ENCODE measurements around the gene SGCE.

Gene SGCE

DNA sequence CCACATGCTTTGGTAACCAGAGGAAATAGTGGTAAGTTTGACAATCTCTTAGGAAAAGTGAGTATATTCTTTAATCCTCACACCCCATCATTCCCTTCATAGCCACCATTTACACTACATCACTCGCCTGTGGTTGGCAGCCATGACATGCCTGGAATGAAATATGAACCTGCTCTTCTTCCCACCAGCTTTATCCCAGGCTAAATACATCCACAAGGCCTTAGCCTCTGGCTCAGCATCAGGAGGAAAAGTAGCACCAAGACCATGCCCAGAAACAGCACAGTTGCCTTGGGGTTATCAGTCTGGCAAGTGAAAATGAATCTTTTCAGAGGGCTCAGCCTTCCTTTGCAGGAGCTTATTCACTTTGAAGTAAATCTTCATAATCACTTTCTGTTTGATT is 40.3 kb downstream of the SGCE start:
- DNase-seq (ENCODE audit: low spot score in 2 of 2) (no peak), ATAC-seq (no peak)
- no peaks in the 10 kb centered on the region for H3K36me3 Mint-ChIP-seq
- no peak overlapping the region for H3K27ac Mint-ChIP-seq
- H3K4me3 Mint-ChIP-seq, result no peak overlapping the region
- H3K9me3 Mint-ChIP-seq, result no peaks in the 10 kb centered on the region
- H3K4me1 Mint-ChIP-seq, result peaks cover 3% of the 10 kb centered on the region

DNA sequence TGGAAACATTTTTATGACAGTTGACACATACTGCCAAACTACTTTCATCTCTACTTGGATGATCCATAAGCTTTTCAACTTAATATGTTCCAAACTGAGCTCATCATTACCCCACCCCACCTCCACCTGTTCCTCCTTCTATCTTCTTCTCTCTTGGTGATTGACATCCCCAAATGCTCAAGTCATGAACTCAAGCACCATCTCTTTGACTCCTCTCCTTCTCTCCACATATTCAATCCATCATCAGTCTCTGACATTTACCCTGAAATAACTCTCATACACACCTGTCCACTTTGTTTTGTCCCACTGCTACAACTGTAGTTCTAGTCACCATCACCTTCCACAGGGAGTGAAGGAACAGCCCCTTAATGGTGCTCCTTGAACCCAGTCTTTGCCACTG is 43.3 kb downstream of the SGCE start:
- ATAC-seq (no peak), DNase-seq (ENCODE audit: low spot score in 2 of 2) (no peak)
- no peaks in the 10 kb centered on the region for H3K9me3 Mint-ChIP-seq
- no peaks in the 10 kb centered on the region for H3K4me1 Mint-ChIP-seq
- no peaks in the 10 kb centered on the region for H3K36me3 Mint-ChIP-seq
- H3K27ac Mint-ChIP-seq, result no peak overlapping the region
- no peak overlapping the region for H3K4me3 Mint-ChIP-seq

DNA sequence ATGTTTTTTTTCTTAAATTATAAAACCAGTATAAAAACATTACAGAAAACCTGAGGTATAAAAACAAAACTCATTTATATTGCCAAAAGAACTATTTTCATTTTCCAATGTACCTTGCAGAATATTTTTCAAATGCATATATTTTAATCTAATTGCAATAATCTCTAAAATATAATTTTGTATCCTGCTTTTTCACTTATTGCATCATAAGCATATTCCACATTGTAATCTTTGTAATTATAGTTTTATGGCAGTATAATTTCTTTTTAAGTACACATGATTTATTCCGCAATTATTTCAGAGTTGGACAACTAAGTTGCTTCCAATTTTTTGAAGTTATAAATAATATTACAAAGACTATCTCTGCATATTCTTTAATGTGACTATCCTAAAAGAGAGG is 43.7 kb downstream of the SGCE start:
- H3K36me3 Mint-ChIP-seq, result no peaks in the 10 kb centered on the region
- H3K4me3 Mint-ChIP-seq, result no peak overlapping the region
- ATAC-seq (no peak), DNase-seq (ENCODE audit: low spot score in 2 of 2) (no peak)
- H3K4me1 Mint-ChIP-seq, result no peaks in the 10 kb centered on the region
- no peaks in the 10 kb centered on the region for H3K9me3 Mint-ChIP-seq
- no peak overlapping the region for H3K27ac Mint-ChIP-seq

DNA sequence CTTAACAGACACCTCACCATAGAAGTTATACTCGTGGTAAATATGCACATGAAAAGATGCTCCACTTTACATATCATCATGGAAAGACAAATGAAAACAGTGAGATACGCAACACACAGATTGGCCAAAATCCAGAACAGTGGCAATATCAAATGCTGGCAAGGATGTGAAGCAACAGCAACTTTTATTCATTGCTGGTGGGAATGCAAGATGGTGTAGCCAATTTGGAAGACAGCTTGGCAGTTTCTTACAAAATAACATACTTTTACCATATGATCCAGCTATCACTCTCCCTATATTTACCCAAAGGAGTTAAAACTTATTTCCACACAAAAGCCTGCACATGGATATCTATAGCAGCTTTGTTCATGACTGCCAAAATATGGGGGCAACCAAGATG is 46.4 kb downstream of the SGCE start:
- H3K4me3 Mint-ChIP-seq, result no peak overlapping the region
- H3K9me3 Mint-ChIP-seq, result peaks cover 5% of the 10 kb centered on the region
- no peaks in the 10 kb centered on the region for H3K4me1 Mint-ChIP-seq

DNA sequence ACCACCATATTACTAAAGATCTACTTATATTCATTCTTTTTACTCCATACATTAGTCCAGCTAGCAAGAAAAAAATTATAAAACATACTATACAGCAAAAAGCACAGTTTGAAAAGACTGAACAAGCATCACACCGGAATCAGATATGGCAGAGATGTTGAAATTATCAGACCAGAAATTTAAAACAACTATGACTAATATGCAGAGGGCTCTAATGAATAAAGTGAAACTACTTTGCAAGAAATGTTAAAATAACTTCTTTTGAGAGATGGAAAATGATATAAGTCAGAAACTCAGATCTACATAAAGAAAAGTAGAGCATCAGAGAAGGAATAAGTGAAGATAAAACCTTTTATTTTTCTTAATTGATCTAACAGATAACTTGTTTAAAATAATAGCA is 50.9 kb downstream of the SGCE start:
- Mint-ChIP-seq H3K9me3 (peaks cover 5% of the 10 kb centered on the region), H3K4me3 (no peak overlapping the region), H3K4me1 (no peaks in the 10 kb centered on the region), H3K27ac (no peak overlapping the region), H3K36me3 (no peaks in the 10 kb centered on the region)
- ATAC-seq (no peak), DNase-seq (ENCODE audit: low spot score in 2 of 2) (no peak)

More for the DNA sequence above, 46.4 kb downstream of the SGCE start:
- ATAC-seq (no peak), DNase-seq (ENCODE audit: low spot score in 2 of 2) (no peak)
- no peaks in the 10 kb centered on the region for H3K36me3 Mint-ChIP-seq
- H3K27ac Mint-ChIP-seq, result no peak overlapping the region

DNA sequence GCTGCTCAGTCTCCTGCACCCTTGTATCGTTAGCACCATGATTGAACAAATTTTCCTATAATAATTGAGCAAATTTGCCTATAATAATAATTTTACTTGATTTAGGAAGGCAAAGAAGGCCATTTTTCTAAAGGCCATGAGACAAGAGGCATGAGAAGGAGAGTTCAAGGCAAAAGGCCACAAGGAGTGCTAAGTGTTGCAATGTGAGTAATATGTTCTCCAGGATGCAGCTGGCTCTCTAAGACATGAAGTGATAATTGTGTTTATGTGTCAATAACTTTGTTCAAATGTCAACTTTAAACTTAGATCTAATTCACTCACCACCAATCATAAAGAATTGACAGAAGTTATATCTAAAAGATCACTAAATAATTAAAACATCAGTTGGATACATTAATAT is 53.8 kb downstream of the SGCE start:
- DNase-seq (ENCODE audit: low spot score in 2 of 2) (no peak), ATAC-seq (no peak)
- Mint-ChIP-seq H3K36me3 (no peaks in the 10 kb centered on the region), H3K4me3 (no peak overlapping the region), H3K4me1 (no peaks in the 10 kb centered on the region), H3K27ac (no peak overlapping the region), H3K9me3 (peaks cover 5% of the 10 kb centered on the region)

DNA sequence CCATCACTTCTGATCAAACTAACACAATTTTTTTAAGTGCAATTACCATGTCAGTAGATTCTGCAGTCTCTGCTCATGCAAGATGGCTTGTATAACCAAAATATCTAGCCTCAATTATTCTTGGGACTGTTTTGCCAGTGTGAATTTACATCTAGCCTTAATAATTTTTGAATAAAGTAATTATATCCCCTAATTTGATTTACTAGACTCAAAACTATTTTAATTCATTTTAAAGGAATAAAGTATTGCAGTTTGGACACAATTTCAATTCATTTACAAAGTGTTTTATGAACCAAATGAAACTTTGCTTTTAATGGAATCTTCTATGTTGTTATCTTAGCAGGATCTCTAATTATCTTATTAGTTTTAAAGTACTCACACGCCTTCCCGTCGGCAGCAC is 55.7 kb downstream of the SGCE start:
- H3K36me3 Mint-ChIP-seq, result no peaks in the 10 kb centered on the region
- DNase-seq (ENCODE audit: low spot score in 2 of 2) (no peak), ATAC-seq (no peak)
- H3K9me3 Mint-ChIP-seq, result peaks cover 1% of the 10 kb centered on the region
- no peak overlapping the region for H3K4me3 Mint-ChIP-seq
- H3K4me1 Mint-ChIP-seq, result no peaks in the 10 kb centered on the region
- H3K27ac Mint-ChIP-seq, result no peak overlapping the region

DNA sequence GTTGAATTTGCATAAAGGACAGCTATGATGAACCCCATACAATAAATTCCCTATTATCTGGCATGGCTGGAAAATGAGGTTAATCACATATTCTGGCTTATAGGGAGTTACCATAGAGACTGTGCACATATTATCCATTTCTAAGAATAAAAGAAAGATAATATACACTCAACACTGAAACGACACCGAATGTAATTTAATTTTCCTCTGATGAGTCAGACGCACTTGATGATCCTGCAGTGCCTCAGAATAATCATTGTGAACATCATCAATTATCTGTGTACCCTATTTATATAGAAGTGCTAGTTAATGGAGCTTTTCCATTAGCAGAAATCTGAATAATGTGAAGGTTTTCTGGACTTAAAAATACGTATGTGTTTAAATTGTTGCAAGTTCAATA is 60.2 kb downstream of the SGCE start:
- H3K36me3 Mint-ChIP-seq, result no peaks in the 10 kb centered on the region
- no peak overlapping the region for H3K4me3 Mint-ChIP-seq
- H3K9me3 Mint-ChIP-seq, result no peaks in the 10 kb centered on the region
- DNase-seq (ENCODE audit: low spot score in 2 of 2) (no peak), ATAC-seq (no peak)
- H3K4me1 Mint-ChIP-seq, result no peaks in the 10 kb centered on the region
- no peak overlapping the region for H3K27ac Mint-ChIP-seq

DNA sequence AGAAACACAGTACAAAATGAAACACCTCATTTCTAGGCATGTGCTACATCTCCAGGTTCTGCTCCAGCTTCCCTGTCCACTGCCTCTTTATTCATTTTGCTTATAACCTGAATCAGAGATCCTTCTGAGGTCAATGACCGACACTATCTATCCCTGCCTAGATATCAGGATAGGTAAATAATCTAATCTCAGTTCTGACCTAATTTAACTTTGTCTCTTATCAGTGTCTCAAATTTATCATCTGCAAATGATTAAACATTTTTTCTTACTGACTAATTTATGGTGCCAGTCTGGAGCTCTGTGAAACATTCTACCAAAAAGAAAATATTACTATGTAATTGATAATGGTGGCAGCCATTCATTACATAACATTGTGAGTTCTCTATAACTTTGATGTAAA is 61.1 kb downstream of the SGCE start:
- Mint-ChIP-seq H3K9me3 (no peaks in the 10 kb centered on the region), H3K4me3 (no peak overlapping the region), H3K27ac (no peak overlapping the region), H3K36me3 (no peaks in the 10 kb centered on the region), H3K4me1 (no peaks in the 10 kb centered on the region)
- no peak for DNase-seq (ENCODE audit: low spot score in 2 of 2)
- ATAC-seq, result no peak

DNA sequence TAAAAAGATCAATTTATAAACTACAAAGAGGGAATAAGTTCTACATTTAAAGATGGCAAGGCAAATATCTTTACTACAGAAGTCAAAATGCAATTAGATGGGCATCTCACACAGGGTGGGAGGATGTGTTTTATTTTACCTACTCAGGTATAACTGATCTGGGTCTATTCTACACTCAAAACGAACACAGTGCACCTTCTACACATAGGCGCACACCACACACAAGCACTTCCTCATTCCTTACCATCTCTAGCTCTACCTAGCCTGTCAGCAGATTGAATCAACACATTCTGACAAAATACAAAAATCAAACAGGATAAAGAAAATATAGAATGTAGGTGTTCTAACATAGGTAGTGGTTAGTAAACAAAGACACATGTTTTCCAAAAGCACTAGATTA is 64.8 kb downstream of the SGCE start:
- Mint-ChIP-seq H3K4me1 (no peaks in the 10 kb centered on the region), H3K9me3 (no peaks in the 10 kb centered on the region), H3K4me3 (no peak overlapping the region), H3K27ac (no peak overlapping the region), H3K36me3 (no peaks in the 10 kb centered on the region)
- DNase-seq (ENCODE audit: low spot score in 2 of 2) (no peak), ATAC-seq (no peak)

DNA sequence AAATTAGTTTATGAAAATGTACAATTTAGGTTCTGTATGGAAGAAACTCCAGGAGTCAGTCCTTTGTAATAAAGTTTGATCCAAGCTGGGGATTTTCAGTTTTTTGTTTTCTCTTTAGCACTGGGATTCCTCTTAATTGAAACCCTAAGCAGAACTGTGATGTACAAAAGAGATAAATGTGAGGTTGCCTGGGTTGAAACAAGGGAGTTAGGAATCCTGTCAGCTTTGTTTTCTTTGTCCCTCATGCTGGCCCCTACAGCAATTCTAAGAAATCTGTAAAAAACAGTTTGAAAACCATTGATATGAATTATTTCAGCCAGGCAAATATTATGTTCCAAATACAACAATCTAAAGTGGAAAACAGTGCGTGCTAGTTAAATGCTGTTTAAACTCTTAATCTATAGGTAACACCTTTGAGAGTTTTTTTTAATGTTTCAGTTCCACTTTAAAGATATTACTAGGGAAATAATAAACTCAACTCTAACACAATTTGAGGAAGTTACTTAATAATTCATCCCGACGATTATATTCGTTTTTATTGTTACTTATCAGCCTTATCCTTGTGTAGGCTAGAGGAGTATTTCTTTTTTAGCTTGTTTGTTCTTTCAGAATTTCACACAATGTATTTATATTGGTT is 65.3 kb downstream of the SGCE start:
- no peaks in the 10 kb centered on the region for H3K9me3 Mint-ChIP-seq
- no peak overlapping the region for H3K4me3 Mint-ChIP-seq
- no peak overlapping the region for H3K27ac Mint-ChIP-seq
- H3K4me1 Mint-ChIP-seq, result no peaks in the 10 kb centered on the region
- no peak for DNase-seq (ENCODE audit: low spot score in 2 of 2)
- ATAC-seq, result no peak
- no peaks in the 10 kb centered on the region for H3K36me3 Mint-ChIP-seq

DNA sequence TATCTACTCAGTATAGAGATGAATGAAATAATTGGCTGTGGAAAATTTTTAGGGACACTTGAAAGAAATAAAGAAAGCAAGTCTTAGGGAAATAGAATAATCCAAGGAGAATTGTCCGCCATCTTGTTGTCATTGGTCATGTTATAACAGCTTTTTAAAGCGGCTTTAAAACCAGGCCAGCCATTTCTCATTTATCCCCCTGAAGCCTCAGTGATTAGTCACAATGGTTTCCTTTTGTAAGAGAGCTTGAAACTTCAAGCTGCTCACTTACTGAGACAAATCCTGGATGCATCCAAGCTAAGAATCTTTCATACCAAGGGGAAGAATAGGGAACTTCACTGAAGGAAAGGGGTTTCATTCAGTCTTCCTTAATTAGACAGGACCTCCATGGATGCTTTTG is 67.9 kb downstream of the SGCE start:
- Mint-ChIP-seq H3K27ac (no peak overlapping the region), H3K4me3 (no peak overlapping the region), H3K36me3 (no peaks in the 10 kb centered on the region), H3K4me1 (no peaks in the 10 kb centered on the region), H3K9me3 (no peaks in the 10 kb centered on the region)
- DNase-seq (ENCODE audit: low spot score in 2 of 2), result no peak
- ATAC-seq, result no peak

DNA sequence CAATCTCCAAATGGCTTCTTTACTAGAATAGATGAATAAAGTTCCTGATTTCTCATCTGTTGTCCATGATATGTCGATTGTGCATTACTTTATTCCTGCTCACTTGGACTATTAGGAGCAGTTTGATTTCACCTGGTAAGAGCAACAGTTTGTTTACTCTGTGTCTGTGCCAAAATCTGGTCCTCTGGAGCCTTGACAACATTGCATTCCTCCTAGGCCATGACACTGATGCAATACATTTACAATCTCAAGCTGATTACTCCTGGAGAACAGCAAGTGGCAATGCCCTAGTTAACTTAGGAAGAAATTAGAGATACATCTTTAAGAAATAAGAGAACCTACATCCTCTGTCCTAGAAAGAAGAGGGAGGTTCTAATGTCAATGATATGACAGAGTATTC is 71.8 kb downstream of the SGCE start:
- Mint-ChIP-seq H3K4me1 (no peaks in the 10 kb centered on the region), H3K27ac (no peak overlapping the region), H3K36me3 (no peaks in the 10 kb centered on the region), H3K9me3 (peaks cover 11% of the 10 kb centered on the region), H3K4me3 (no peak overlapping the region)
- DNase-seq (ENCODE audit: low spot score in 2 of 2), result no peak
- no peak for ATAC-seq

DNA sequence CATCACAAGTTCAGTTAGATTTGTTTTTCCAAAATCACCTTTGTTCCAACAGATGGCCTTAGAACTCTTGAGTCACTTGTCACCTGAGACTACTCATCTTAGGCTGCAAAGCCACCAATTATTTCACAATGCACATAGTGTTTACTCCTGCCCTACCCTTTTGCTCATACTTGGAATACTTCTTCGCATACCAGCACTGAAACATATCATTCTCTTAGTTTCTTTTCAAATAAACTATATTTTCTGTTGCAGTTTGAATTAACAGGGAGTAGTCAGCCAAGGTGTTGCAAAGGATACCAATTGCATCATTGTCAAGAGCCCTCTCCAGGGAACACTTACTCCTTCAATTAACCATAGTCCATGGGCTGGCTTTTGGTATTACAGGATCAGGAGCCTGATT is 75.3 kb downstream of the SGCE start:
- Mint-ChIP-seq H3K36me3 (peaks cover 11% of the 10 kb centered on the region), H3K9me3 (peaks cover 19% of the 10 kb centered on the region), H3K27ac (no peak overlapping the region), H3K4me3 (no peak overlapping the region), H3K4me1 (no peaks in the 10 kb centered on the region)
- peak; percentile 68 for ATAC-seq
- no peak for DNase-seq (ENCODE audit: low spot score in 2 of 2)

DNA sequence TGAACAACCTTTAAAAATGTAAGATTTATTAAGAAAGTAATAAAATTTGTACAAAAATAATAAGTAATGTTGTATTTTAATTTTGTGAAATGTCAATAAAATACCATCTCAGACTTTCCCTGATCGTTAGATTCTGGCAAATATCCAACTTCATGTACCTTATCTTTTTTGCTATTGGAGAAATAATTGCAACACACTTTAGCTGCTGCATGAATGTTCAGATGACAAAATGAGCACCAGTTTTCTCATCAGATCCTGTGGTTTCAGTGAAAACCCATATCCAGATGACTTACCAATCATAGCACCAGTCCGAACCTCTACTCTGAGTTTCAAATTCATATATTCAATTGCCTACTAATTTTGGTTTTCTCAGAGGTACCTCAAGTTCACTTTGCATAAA is 76.5 kb downstream of the SGCE start:
- no peak overlapping the region for H3K27ac Mint-ChIP-seq
- H3K36me3 Mint-ChIP-seq, result peaks cover 20% of the 10 kb centered on the region
- no peaks in the 10 kb centered on the region for H3K4me1 Mint-ChIP-seq

DNA sequence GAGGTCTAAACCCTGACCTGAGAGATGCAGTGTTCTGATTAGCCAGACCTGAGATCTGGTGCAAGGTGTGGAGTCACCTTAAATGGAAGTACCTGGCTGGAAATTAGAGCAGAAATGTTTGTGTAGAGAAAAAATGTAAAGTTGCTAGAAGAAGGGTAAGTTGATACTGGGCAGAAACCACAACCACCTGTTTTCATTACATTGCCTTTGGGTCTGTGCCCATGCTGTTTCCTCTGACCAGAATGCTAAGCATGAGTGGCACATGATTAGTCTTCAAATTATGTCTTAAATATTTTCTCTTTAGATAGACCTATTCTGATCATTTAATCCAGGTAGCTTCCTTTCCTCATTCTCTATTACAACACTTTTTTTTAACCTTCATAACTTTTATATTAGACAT is 77.3 kb downstream of the SGCE start:
- Mint-ChIP-seq H3K27ac (no peak overlapping the region), H3K9me3 (peaks cover 26% of the 10 kb centered on the region), H3K36me3 (peaks cover 25% of the 10 kb centered on the region), H3K4me1 (no peaks in the 10 kb centered on the region), H3K4me3 (no peak overlapping the region)
- no peak for ATAC-seq
- DNase-seq (ENCODE audit: low spot score in 2 of 2), result no peak

More for the DNA sequence above, 76.5 kb downstream of the SGCE start:
- DNase-seq (ENCODE audit: low spot score in 2 of 2), result no peak
- Mint-ChIP-seq H3K9me3 (peaks cover 26% of the 10 kb centered on the region), H3K4me3 (no peak overlapping the region)
- no peak for ATAC-seq

DNA sequence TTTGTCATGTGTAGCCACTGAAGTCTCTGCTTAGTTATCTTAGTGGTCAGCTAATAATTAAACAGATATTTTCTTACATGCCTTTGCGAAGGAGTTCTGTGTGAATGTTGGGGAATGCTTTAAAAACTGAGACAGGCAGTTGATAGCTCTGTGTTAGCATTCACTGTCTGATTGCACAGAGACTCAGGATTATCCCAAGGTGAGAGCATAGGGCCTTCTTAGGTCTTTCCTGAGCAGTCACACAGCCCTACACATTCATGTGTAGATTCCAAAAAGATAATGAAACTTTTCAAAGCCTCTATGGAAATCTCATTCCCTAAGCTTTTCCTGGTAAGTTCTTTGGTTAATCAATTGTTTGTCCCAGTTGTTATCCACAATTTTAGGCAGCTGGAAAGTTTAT is 78.6 kb downstream of the SGCE start:
- Mint-ChIP-seq H3K36me3 (peaks cover 25% of the 10 kb centered on the region), H3K4me1 (no peaks in the 10 kb centered on the region), H3K27ac (no peak overlapping the region), H3K4me3 (no peak overlapping the region), H3K9me3 (peaks cover 26% of the 10 kb centered on the region)
- ATAC-seq (no peak), DNase-seq (ENCODE audit: low spot score in 2 of 2) (no peak)

Measured in stimulated activated effector memory CD8-positive, alpha-beta T cell treated with anti-CD3 and anti-CD28 coated beads, Interleukin-12 subunit alpha, Interleukin-12 subunit beta, amount 100 ng/mL, for 72 hours (primary cell).